GM23248 (cell line): Measurements from ENCODE around the gene TAF1B.

Experiments
- EZH2 ChIP-seq: fragments of 200-600 bp; sonication (generic); IDR thresholded peaks from 2 replicates; pipeline ENCODE4 v1.6.1; 2018; ENCODE audit warnings: antibody characterized with exemption, mild to moderate bottlenecking; ENCODE audit not compliant: insufficient read depth, poor library complexity, severe bottlenecking
- EZH2phosphoT487 ChIP-seq: fragments of 200-600 bp; sonication (generic); IDR thresholded peaks from 2 replicates; pipeline ENCODE4 v1.6.1; 2018; ENCODE audit warnings: antibody characterized with exemption, moderate library complexity, mild to moderate bottlenecking, low read depth; ENCODE audit not compliant: insufficient read depth

DNA sequence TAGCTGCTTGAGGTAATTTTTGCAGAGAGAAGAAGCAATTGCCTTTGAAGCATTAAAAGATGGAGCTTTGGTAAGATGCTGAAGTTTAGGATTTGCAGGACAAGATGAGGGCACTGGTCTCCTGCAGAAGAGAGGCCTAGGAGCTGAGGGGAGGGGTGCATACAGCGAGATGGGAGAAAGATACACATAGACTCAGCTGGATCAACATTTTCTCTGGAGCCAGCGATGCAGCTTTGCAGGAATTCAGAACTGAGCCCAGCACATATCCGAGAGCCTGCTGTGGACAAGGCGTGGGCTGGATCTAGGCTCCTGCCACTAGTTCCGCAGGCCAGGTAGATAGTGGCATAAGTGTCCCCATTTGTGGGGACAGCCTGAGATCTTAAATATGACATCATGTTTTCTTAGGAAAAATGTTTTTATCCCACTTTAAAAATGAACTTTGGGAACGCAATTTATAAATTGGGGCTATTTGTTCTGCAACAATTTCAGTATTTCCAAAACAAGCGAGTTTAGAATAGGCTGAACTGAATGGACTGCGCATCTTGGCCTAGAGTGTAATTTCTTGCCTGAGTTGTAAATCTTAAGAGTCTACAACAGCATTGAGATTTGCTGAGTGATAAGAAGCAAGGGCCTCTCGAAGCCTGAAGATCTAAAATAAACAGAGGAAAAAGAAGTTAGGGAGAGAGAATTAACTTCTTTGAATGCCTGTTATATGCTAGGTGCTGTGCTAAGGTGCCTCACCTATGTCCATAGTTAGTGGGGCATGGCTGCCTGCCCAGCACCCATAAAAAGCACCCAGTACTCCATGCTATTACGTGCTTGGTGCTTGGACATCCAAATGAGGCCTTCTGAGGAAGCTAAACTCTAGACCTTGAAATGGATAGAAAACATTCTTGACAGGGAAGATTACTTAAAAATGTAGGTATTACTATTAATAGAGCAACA is 125.6 kb downstream of the TAF1B start:
- TF ChIP-seq EZH2 (no peak), EZH2phosphoT487 (no peak)
